Smooth muscle cell of the pulmonary artery (primary cell): Measurements from ENCODE around the gene ENPP3. TPM values are rescaled to one million over a fixed set of nuclear protein-coding genes. Genes with fewer than 3 reads are reported as not detected.

Experiments used
- total RNA-seq: library from RNA; depleted of rRNA; stranded (reverse); fragments of >200 nt; gene quantifications from 2 replicates; pipeline ENCODE4 v1.2.3, GENCODE V29; 2014

ENPP3 gene
- total RNA-seq = 0.13 and 0.23 TPM in 2 replicates

DNA sequence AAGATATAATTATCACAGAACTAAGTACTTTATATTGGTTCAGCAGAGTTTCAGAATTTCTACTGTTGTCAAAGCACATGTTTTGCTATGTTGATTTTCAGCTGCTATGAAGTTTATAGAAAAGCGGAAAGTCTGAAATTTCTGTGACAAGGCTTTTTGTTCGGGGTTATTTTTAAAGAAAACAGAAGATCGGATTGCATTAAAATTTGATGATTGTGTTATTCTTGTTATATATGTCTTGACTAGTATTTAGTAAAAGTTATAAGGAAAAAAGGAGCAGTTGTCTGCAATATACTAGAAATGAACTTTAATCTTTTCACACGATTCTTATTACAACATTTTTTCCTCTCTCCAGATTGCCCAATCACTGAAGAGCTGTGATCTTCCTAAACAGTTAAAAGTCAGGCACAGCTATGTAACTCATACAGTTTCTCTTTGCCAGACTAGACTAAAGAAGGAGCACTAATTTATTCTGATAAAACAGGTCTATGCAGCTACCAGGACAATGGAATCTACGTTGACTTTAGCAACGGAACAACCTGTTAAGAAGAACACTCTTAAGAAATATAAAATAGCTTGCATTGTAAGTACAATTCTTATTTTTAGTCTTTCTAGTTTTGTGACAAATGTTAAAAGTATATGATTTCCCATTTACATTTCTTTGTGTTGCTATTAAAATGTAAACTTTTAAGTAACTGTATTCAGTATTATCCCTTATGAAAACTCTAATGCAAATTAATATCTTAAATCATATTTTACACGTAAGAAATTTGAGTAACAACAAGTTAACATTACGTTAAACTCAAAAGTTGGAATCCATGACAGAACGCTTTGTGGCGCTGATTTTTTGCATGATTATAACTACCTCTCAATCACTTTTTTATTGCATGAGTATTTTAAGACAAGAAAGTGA is at the start of gene ENPP3:
Gene ENPP3 (plus strand): TSS at position 423 of the 913 bp plus-strand sequence. CDS start 83 bp downstream, at position 506.

DNA sequence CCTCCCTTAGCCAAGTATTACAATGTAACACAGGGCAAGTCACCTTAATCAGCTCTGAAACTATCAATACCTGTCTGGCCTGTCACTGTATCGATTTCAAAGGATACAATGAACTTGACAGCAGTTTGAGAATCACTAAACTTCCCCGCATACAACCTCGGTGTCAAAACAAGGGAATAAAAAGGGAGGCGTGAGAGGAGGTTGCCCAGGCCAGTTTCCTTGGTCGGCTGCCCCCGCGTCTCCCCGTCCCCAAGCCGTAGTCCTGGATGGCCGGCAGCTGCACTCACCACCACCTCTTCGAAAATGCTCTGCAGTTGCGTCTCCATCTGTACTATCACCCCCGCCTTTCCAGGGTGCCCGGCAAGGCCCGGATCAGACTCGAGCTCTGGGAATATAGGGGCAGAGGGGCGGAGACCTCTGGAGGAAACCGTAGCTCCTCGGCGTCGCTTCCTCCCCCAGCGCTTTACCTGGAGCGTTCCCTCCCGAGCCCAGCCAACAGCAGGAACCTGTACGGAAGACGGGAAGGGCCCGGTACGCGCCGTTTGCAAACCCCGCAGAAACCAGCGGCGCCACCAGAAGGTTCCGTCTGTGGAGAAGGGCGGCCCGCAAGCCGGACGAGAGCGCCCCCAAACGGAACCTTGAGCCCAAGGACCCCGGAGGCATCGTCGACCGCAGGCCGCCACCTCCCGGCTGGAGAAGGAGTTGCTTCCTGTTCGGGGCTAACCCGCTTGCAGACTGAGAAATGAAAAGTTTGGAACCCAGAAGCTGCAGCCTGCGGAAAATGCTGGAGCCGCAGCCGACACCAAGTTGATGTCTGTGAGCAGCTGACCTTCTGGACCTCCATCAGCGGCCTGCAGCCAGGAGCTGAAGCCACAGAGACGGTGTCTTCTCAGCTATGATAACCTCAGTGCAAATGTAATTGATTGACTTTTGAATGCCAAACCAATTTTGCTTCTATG is 9.1 kb upstream of the ENPP3 start, which contains the start of gene MED23:
Gene MED23 (minus strand): TSS at position 519 of the 959 bp plus-strand sequence. CDS start 193 bp downstream, at position 326.

DNA sequence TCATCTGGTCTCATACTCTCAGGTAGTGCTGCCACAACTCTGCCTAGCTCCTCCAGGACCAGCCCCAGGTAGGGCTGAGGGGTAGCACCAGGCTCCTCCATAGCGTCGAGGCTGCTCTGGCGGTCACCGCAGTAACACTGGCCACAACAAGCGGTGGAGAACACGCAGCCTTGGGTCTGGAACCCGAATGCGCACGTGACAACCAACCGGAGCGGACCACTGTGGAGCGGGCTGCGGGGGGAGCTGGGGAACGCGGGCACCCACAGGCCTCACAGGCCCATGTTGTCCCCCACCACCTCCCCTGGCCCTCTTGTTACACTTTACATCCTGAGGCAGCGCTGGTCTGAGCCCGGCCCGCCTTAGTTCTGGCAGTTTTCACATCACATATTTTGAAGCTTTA is 73.8 kb downstream of the ENPP3 start, which contains the start of gene CTAGE9:
Gene CTAGE9 (minus strand): TSS at position 101 of the 400 bp plus-strand sequence. CDS start 0 bp downstream, at position 101.

Other genes with a start within 250 kb of the ENPP3 start
- not detected in 2 replicates for gene ARG1, start 64.1 kb upstream of the ENPP3 start, total RNA-seq
- gene MED23, start 9.1 kb upstream of the ENPP3 start, total RNA-seq = 28.2 and 35.6 TPM in 2 replicates
- not detected in 2 replicates for gene OR2A4, start 64.1 kb downstream of the ENPP3 start, total RNA-seq
- gene CTAGE9, start 73.7 kb downstream of the ENPP3 start, total RNA-seq = not detected in 2 replicates
- gene ENPP1, start 170.7 kb downstream of the ENPP3 start, total RNA-seq = 4.8 and 37.4 TPM in 2 replicates